Measurements from ENCODE around the gene PELI2.

Gene PELI2

GRCh38 chr14:56205881-56206280 is 87.7 kb downstream of the PELI2 start:
- no peak for DNase-seq (ENCODE audit: low read depth in 2 of 2)

GRCh38 chr14:56206596-56206995 is 88.4 kb downstream of the PELI2 start:
- no peak for DNase-seq (ENCODE audit: low read depth in 2 of 2)

- no peak for DNase-seq (ENCODE audit: low read depth in 2 of 2)
Measured at GRCh38 chr14:56207626-56208292, 89.5 kb downstream of the PELI2 start.

GRCh38 chr14:56208520-56208919 is 90.3 kb downstream of the PELI2 start:
- no peak for DNase-seq (ENCODE audit: low read depth in 2 of 2)

- no peak for DNase-seq (ENCODE audit: low read depth in 2 of 2)
Measured at GRCh38 chr14:56210571-56210970, 92.4 kb downstream of the PELI2 start.

GRCh38 chr14:56211084-56211483 is 92.9 kb downstream of the PELI2 start:
- no peak for DNase-seq (ENCODE audit: low read depth in 2 of 2)

- DNase-seq (ENCODE audit: low read depth in 2 of 2): no peak
Measured at GRCh38 chr14:56211844-56212243, 93.6 kb downstream of the PELI2 start.

GRCh38 chr14:56212521-56212920 is 94.3 kb downstream of the PELI2 start:
- no peak for DNase-seq (ENCODE audit: low read depth in 2 of 2)

- DNase-seq (ENCODE audit: low read depth in 2 of 2): no peak
Measured at GRCh38 chr14:56213306-56213705, 95.1 kb downstream of the PELI2 start.

- no peak for DNase-seq (ENCODE audit: low read depth in 2 of 2)
Measured at GRCh38 chr14:56215180-56215579, 97.0 kb downstream of the PELI2 start.

GRCh38 chr14:56216626-56217379 is 98.6 kb downstream of the PELI2 start:
- DNase-seq (ENCODE audit: low read depth in 2 of 2): no peak

- no peak for DNase-seq (ENCODE audit: low read depth in 2 of 2)
Measured at GRCh38 chr14:56217380-56218045, 99.3 kb downstream of the PELI2 start.

GRCh38 chr14:56219666-56220413 is 101.6 kb downstream of the PELI2 start:
- DNase-seq (ENCODE audit: low read depth in 2 of 2): no peak

GRCh38 chr14:56221382-56222128 is 103.3 kb downstream of the PELI2 start:
- no peak for DNase-seq (ENCODE audit: low read depth in 2 of 2)

- DNase-seq (ENCODE audit: low read depth in 2 of 2): no peak
Measured at GRCh38 chr14:56224229-56224628, 106.0 kb downstream of the PELI2 start.

- no peak for DNase-seq (ENCODE audit: low read depth in 2 of 2)
Measured at GRCh38 chr14:56224691-56225681, 106.8 kb downstream of the PELI2 start.

GRCh38 chr14:56235388-56235787 is 117.2 kb downstream of the PELI2 start:
- no peak for DNase-seq (ENCODE audit: low read depth in 2 of 2)

- DNase-seq (ENCODE audit: low read depth in 2 of 2): no peak
Measured at GRCh38 chr14:56237398-56237797, 119.2 kb downstream of the PELI2 start.

GRCh38 chr14:56241461-56241860 is 123.2 kb downstream of the PELI2 start:
- no peak for DNase-seq (ENCODE audit: low read depth in 2 of 2)

GRCh38 chr14:56243110-56243509 is 124.9 kb downstream of the PELI2 start:
- DNase-seq (ENCODE audit: low read depth in 2 of 2): no peak
